NCI-H1694 (cell line): ENCODE measurements around the gene NOX3.
A peak's percentile ranks its signal among the peaks of the same experiment; 100 is the strongest.

Experiments used
- DNase-seq: peaks from one replicate; lab custom pipeline; 2025; lab: John Stamatoyannopoulos, UW

Gene NOX3

GRCh38 chr6:155432293-155432692 is 23.3 kb downstream of the NOX3 start:
- no peak for DNase-seq

GRCh38 chr6:155429321-155429893 is 26.2 kb downstream of the NOX3 start:
- DNase-seq, result no peak

- DNase-seq, result no peak
These were observed 29.2 kb downstream of the NOX3 start for GRCh38 chr6:155426408-155426945.

GRCh38 chr6:155424181-155424580 is 31.5 kb downstream of the NOX3 start:
- DNase-seq, result no peak

- no peak for DNase-seq
These were observed 33.0 kb downstream of the NOX3 start for GRCh38 chr6:155422635-155423034.

- DNase-seq, result no peak
These were observed 35.1 kb downstream of the NOX3 start for GRCh38 chr6:155420492-155420891.

GRCh38 chr6:155419161-155419560 is 36.5 kb downstream of the NOX3 start:
- DNase-seq, result no peak

- no peak for DNase-seq
These were observed 37.5 kb downstream of the NOX3 start for GRCh38 chr6:155418017-155418761.

- no peak for DNase-seq
These were observed 38.2 kb downstream of the NOX3 start for GRCh38 chr6:155417454-155417853.

GRCh38 chr6:155415953-155416352 is 39.7 kb downstream of the NOX3 start:
- DNase-seq, result no peak

- no peak for DNase-seq
These were observed 41.6 kb downstream of the NOX3 start for GRCh38 chr6:155414049-155414448.

- no peak for DNase-seq
These were observed 43.3 kb downstream of the NOX3 start for GRCh38 chr6:155412335-155412734.

- DNase-seq, result no peak
These were observed 44.2 kb downstream of the NOX3 start for GRCh38 chr6:155411154-155412052.

GRCh38 chr6:155409391-155409790 is 46.2 kb downstream of the NOX3 start:
- DNase-seq, result peak; percentile 50

- peak; percentile 46 for DNase-seq
These were observed 46.7 kb downstream of the NOX3 start for GRCh38 chr6:155408981-155409380.

GRCh38 chr6:155408231-155408630 is 47.4 kb downstream of the NOX3 start:
- no peak for DNase-seq

GRCh38 chr6:155406801-155407200 is 48.8 kb downstream of the NOX3 start:
- no peak for DNase-seq

GRCh38 chr6:155404937-155405336 is 50.7 kb downstream of the NOX3 start:
- no peak for DNase-seq

GRCh38 chr6:155402656-155403304 is 52.9 kb downstream of the NOX3 start:
- no peak for DNase-seq

- DNase-seq, result no peak
These were observed 55.0 kb downstream of the NOX3 start for GRCh38 chr6:155400654-155400965.

- no peak for DNase-seq
These were observed 55.6 kb downstream of the NOX3 start for GRCh38 chr6:155399745-155400653.
